ENCODE results near the gene PFKP. TPM values are rescaled to one million over a fixed set of nuclear protein-coding genes. Genes with fewer than 3 reads are reported as not detected.
A peak's percentile ranks its signal among the peaks of the same experiment; 100 is the strongest.

PFKP gene
- total RNA-seq, 2 experiments from 2014 or later = 217 to 219 TPM

DNA sequence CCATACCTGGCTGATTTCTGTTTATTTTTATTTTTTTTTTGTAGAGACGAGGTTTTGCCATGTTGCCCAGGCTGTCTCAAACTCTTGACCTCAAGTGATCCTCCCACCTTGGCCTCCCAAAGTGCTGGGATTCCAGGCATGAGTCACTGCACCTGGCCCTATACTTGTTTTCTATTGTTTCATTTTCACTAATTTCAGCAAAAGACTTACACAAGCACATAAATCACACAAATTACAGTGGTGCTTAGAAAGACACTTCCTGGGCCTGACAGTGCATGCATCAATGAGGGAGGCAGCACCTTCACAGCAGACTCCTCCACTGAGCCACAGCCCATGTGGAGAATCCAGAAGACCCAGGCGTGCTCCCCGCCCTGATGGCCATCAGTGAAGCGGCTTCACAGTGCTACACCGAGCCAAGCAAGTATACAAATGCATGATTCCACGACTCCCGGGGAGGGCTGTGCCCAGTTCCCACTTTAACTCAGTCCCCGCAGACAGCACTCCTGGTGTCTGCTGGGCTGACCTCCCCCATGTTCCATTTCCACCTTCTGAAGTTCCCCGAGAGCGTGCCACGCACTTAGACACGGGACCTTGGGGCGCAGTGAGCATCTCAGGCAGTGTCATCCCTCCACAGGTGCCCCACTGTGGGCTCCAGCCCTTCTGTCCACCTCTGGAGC is 84.7 kb downstream of the PFKP start:
- intact Hi-C loops (cut with micrococcal nuclease) = no loop called here
- TF ChIP-seq, protein P1, sequence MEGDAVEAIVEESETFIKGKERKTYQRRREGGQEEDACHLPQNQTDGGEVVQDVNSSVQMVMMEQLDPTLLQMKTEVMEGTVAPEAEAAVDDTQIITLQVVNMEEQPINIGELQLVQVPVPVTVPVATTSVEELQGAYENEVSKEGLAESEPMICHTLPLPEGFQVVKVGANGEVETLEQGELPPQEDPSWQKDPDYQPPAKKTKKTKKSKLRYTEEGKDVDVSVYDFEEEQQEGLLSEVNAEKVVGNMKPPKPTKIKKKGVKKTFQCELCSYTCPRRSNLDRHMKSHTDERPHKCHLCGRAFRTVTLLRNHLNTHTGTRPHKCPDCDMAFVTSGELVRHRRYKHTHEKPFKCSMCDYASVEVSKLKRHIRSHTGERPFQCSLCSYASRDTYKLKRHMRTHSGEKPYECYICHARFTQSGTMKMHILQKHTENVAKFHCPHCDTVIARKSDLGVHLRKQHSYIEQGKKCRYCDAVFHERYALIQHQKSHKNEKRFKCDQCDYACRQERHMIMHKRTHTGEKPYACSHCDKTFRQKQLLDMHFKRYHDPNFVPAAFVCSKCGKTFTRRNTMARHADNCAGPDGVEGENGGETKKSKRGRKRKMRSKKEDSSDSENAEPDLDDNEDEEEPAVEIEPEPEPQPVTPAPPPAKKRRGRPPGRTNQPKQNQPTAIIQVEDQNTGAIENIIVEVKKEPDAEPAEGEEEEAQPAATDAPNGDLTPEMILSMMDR (IDR thresholded peaks at IDR 0.05) = no peak
- POLR2A ChIA-PET = interaction anchor here (2.2 kb wide), 1 partner anchor 10 kb away, joined by 8 read pairs; no protein-coding TSS in a partner anchor
- Mint-ChIP-seq H3K9me3 (no peaks in the 10 kb centered on the region), H3K27me3 (no peaks in the 10 kb centered on the region), H3K4me3 (no peak overlapping the region), H3K4me1 (ENCODE audit: low read depth) (peaks cover 5% of the 10 kb centered on the region), H3K27ac (peak overlapping the region; percentile 58), H3K36me3 (ENCODE audit: low read depth) (peaks cover 52% of the 10 kb centered on the region)
- CTCF ChIA-PET = no interaction called here
- DNase-seq (no peak), ATAC-seq (no peak)

DNA sequence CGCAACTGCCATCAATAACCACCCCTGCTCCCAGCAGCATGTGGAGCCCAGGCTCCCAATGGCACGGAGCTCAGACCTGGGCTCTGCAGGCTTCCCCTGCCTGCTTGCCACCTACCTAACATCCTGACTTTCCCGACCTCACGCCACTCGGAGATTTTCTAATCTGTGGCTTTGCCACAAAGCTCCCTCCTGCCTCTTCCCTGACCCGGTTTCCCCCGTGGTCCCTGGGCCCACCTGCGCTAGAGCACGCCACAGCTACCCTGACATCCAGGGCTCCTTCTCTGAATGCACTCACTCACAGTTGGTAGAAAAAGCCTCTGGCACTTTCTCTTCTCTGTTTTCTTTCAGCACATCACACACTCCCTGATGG is 85.2 kb downstream of the PFKP start:
- intact Hi-C loops (cut with micrococcal nuclease) = no loop called here
- H3K27ac Mint-ChIP-seq = peak overlapping the region; percentile 58
- H3K9me3 Mint-ChIP-seq = no peaks in the 10 kb centered on the region
- ChIA-PET CTCF (interaction anchor here (1.1 kb wide), 1 partner anchor 12 kb away, joined by 4 read pairs; no protein-coding TSS in a partner anchor), POLR2A (interaction anchor here (1.6 to 2.2 kb wide), 2 partner anchors 10 to 11 kb away, joined by 7 to 8 read pairs; no protein-coding TSS in a partner anchor)
- H3K4me1 Mint-ChIP-seq (ENCODE audit: low read depth) = peaks cover 5% of the 10 kb centered on the region
- peaks cover 49% of the 10 kb centered on the region for H3K36me3 Mint-ChIP-seq (ENCODE audit: low read depth)
- H3K27me3 Mint-ChIP-seq = no peaks in the 10 kb centered on the region
- ATAC-seq (no peak), DNase-seq (no peak)
- TF ChIP-seq, protein P1 (IDR thresholded peaks at IDR 0.05) = no peak
- no peak overlapping the region for H3K4me3 Mint-ChIP-seq

DNA sequence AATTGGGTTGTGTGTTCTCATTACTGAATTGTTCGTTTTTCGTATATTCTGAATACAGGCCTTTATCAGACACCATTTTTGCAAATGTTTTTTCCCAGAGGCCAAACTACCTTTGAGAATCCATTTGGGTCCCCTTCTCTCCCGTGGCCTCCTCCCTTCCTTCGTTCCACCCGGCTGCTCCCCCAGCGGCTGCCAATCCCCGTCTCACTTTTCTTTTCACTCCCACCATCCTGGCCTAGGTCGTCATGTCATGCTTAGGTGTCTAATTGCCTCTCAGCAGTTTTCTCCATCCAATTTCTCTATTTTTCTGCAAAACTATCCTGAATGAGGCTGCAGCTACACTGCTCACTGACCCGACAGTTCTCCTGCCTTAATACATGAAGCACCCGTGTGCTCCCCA is 87.3 kb downstream of the PFKP start:
- peaks cover 62% of the 10 kb centered on the region for H3K36me3 Mint-ChIP-seq (ENCODE audit: low read depth)
- POLR2A ChIA-PET = interaction anchor here (0.7 to 0.8 kb wide), 2 partner anchors 10 to 46 kb away, joined by 3 read pairs; no protein-coding TSS in a partner anchor
- no peaks in the 10 kb centered on the region for H3K27me3 Mint-ChIP-seq

GRCh38 chr10:3159152-3159551 is 91.8 kb downstream of the PFKP start:
- H3K36me3 Mint-ChIP-seq (ENCODE audit: low read depth) = peaks cover 56% of the 10 kb centered on the region
- no peaks in the 10 kb centered on the region for H3K9me3 Mint-ChIP-seq
- no peaks in the 10 kb centered on the region for H3K4me1 Mint-ChIP-seq (ENCODE audit: low read depth)
- TF ChIP-seq, protein P1 (IDR thresholded peaks at IDR 0.05) = no peak
- H3K27me3 Mint-ChIP-seq = no peaks in the 10 kb centered on the region
- no peak overlapping the region for H3K27ac Mint-ChIP-seq
- ATAC-seq = no peak
- no peak for DNase-seq
- ChIA-PET CTCF (no interaction called here), POLR2A (no interaction called here)
- no peak overlapping the region for H3K4me3 Mint-ChIP-seq
- intact Hi-C loops (cut with micrococcal nuclease) = no loop called here

More for the DNA sequence above, 87.3 kb downstream of the PFKP start:
- H3K27ac Mint-ChIP-seq = no peak overlapping the region
- H3K9me3 Mint-ChIP-seq = no peaks in the 10 kb centered on the region
- H3K4me3 Mint-ChIP-seq = no peak overlapping the region
- DNase-seq = no peak
- CTCF ChIA-PET = no interaction called here
- peaks cover 5% of the 10 kb centered on the region for H3K4me1 Mint-ChIP-seq (ENCODE audit: low read depth)
- TF ChIP-seq, protein P1 (IDR thresholded peaks at IDR 0.05) = no peak
- intact Hi-C loops (cut with micrococcal nuclease) = no loop called here
- no peak for ATAC-seq

- Mint-ChIP-seq H3K4me1 (ENCODE audit: low read depth) (no peaks in the 10 kb centered on the region), H3K27me3 (no peaks in the 10 kb centered on the region), H3K36me3 (ENCODE audit: low read depth) (peaks cover 57% of the 10 kb centered on the region), H3K4me3 (no peak overlapping the region), H3K27ac (no peak overlapping the region), H3K9me3 (no peaks in the 10 kb centered on the region)
- DNase-seq (no peak), ATAC-seq (no peak)
- CTCF ChIA-PET = interaction anchor here (0.6 to 2.0 kb wide), 3 partner anchors 9 to 24 kb away, joined by 3 to 5 read pairs (median 5); partner anchors contain the start of gene PITRM1
- intact Hi-C loops (cut with micrococcal nuclease) = no loop called here
- POLR2A ChIA-PET = interaction anchor here (1.3 to 1.5 kb wide), 2 partner anchors 9 to 10 kb away, joined by 5 to 7 read pairs; partner anchors contain the start of gene PITRM1
- TF ChIP-seq, protein P1 (IDR thresholded peaks at IDR 0.05) = peak; percentile 39
Observed at GRCh38 chr10:3162533-3162932, 95.2 kb downstream of the PFKP start.

All from activated CD8-positive, alpha-beta T cell treated with anti-CD3 and anti-CD28 coated beads for 36 hours (primary cell).